GM18867 (cell line): Measurements from ENCODE around the gene MAGI1.
"Not testable (repeated sequence)": the region's sequence is repeated elsewhere in the genome, so short reads cannot be mapped to it uniquely, and the experiment has no call there.

ENCODE experiments used
- ATAC-seq: cut with Tn5 transposase; IDR thresholded peaks from one replicate; pipeline ENCODE4 v1.9.1; 2021; ENCODE audit warnings: mild to moderate bottlenecking, moderate library complexity; ENCODE audit not compliant: unreplicated experiment

The MAGI1 gene

DNA sequence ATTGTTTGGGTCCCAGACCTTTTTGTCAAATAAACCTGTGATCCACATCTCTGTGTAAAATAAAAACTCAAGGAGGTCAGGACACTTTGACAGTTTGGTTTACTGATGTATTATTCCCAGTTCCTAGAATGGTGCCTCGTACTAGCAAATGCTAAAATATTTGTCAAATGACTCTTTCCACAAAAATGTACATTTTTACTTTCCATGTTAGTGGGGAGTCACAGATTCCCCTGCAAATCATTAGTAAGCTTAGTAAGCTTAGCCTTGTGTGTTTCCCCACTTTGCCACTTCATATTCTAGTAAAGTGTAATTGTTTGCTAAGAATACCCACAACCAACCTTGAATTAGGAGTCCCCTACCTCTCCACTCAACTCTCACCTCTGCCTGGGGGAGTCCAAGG is 2.4 kb upstream of the MAGI1 start:
- no peak for ATAC-seq

GRCh38 chr3:66039590-66039887 is 821 bp upstream of the MAGI1 start:
- no peak for ATAC-seq

GRCh38 chr3:66038384-66038725 is 363 bp downstream of the MAGI1 start:
- peak; percentile 35 for ATAC-seq

- ATAC-seq, result no peak
Observed at GRCh38 chr3:66037986-66038369, 740 bp downstream of the MAGI1 start.

GRCh38 chr3:66037330-66037985 is 1.3 kb downstream of the MAGI1 start:
- ATAC-seq, result no peak

DNA sequence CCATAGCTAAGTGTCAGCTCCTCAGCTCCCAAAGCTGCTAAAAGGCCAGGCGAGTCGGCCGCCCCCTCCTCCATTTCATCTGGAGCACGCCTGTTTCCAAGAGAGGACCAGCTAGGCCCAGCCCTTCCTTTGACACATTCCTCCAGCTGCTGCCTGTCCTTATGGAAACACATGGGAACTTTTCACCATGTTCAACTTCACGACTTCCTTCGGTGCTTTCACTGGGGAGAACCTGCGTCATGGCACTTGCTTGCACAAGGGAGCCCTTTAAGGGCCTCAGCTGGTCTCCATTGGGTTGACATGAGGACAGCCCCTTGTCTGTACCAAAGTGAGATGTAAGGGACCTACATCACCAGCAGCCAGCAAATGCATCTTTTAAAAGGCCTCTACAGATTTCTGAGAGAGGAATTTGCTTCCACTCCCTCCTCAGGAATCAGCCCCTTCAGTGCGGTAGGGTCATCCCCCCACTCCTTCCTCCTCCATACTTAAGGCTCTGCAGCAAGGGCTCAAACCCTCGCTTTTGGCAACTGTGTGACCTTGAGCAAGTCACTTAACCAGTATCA is 2.1 kb downstream of the MAGI1 start:
- ATAC-seq, result no peak

GRCh38 chr3:66035763-66036477 is 2.8 kb downstream of the MAGI1 start:
- ATAC-seq, result no peak

DNA sequence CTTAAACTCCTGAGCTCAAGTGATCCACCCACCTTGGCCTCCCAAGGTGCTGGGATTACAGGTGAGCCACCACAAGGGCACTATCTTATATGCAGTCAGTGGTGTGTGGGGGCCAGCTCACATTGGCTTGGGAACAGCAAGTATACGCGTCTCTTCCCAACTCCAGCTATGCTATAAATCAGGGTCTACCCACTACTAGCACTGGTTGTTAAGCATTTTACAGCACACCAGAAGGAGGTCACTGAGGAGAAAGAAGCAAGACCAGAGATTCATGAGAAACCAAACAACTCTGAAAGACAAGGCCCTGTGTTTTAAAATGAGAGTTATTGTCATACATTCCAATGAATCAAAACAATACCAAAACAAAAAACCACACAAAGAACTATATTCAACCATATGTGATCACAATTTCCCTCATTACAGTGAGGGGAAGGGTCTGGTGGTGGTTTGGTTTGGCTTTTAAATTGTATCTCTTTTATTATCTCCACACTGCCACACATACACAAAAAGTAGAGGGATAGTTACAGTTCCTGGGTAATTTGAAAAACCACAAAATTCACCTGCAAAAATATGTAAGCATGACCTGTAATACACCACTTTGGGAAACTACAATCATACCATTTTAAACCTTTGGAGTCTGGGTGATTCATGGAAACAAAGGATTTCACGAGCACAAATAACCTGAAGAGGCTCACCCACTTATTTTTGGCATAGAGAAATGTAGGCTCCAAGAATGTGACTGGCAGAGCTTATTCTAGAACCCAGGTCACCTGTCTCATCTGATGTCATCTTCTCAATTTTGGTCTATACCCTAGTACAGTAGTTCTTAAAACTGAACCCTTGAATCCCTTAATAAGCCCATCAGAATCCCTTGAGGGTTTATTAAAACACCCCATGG is 5.2 kb downstream of the MAGI1 start:
- ATAC-seq, result no peak

DNA sequence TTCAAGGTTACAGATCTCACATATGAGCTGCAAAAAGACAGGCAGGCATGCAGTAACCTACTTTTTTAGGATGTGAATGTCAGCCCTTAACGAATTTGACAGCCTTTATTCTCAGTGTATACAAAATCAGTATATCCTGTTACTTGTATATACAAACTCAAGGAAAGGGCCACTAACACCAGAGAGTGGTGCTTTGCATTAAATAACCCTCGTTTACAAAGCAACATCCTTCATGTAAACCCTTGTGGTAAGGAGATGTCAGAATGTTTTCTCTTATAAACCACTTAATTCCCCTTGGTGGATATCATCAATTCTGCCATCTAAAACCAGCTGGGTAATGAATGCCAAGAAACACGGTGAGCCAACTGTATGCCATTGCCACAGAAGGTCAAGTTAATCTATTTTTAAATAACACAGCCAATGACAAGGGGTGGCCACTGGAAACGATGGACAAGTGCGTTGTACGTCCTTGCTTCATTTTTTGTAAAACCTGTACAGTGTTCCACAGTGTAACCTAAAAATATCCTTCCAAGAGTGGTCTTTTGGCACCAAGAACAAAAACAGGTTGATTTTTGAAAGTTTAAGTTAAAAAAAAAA is 7.5 kb downstream of the MAGI1 start:
- ATAC-seq, result no peak

- ATAC-seq, result no peak
Observed at GRCh38 chr3:66029443-66029842, 9.3 kb downstream of the MAGI1 start.

GRCh38 chr3:66029014-66029413 is 9.7 kb downstream of the MAGI1 start:
- no peak for ATAC-seq

GRCh38 chr3:66028457-66028856 is 10.3 kb downstream of the MAGI1 start:
- no peak for ATAC-seq

- not testable (repeated sequence) for ATAC-seq
Observed at GRCh38 chr3:66027099-66027498, 11.6 kb downstream of the MAGI1 start.

- no peak for ATAC-seq
Observed at GRCh38 chr3:66023738-66024385, 14.9 kb downstream of the MAGI1 start.

GRCh38 chr3:66023229-66023628 is 15.5 kb downstream of the MAGI1 start:
- ATAC-seq, result no peak

DNA sequence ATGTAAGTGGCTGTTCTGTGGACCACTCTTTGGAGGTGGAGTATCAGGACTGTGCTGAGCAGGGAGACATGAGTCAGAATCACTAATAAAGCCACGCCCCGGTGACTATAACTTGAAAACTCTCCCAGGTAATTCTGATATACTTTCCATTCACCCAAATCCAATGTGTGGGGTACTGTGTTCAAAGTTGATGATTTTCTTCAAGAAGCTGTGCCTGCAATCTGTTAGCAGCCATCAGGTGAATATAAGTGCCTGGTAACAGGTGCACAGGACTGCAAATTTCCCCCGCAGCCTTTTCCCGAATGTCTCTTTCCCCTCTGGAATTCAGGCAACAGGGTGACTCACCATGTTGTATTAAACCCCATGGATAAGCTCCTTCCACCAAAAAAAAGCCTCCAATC is 17.0 kb downstream of the MAGI1 start:
- ATAC-seq, result no peak

GRCh38 chr3:66019896-66020295 is 18.8 kb downstream of the MAGI1 start:
- ATAC-seq, result no peak

GRCh38 chr3:66018057-66019033 is 20.4 kb downstream of the MAGI1 start:
- no peak for ATAC-seq

GRCh38 chr3:66017591-66017990 is 21.1 kb downstream of the MAGI1 start:
- no peak for ATAC-seq

- ATAC-seq, result no peak
Observed at GRCh38 chr3:66017084-66017483, 21.6 kb downstream of the MAGI1 start.
